SK-N-SH (cell line): ENCODE measurements around the gene ZFYVE27. TPM values are rescaled to one million over a fixed set of nuclear protein-coding genes. Genes with fewer than 3 reads are reported as not detected.

Experiments
- CTCF ChIA-PET: fragments of 300-600, 350-600 bp; formaldehyde crosslinking; extraction: SDS; loops from one replicate; lab custom pipeline; 2021; lab: Yijun Ruan, JAX
- POLR2A ChIA-PET: fragments of 350-600 bp; sonication (Branson Sonifier 250); formaldehyde crosslinking; extraction: SDS; loops from one replicate; lab custom pipeline; 2020; ENCODE audit warnings: antibody characterized with exemption, inconsistent platforms; lab: Yijun Ruan, JAX
- DNase-seq: peaks from one replicate; pipeline ENCODE4 v3.0.0; 2012
- H2AFZ ChIP-seq: fragments of 200-600 bp; sonication (generic); 2 replicates; pipeline ENCODE4 v1.8.1; 2016; ENCODE audit warnings: antibody characterized with exemption, mild to moderate bottlenecking, low read depth
- H3F3A ChIP-seq: fragments of 200-600 bp; sonication (generic); replicated peaks from 2 replicates; pipeline ENCODE3; 2016; ENCODE audit warnings: antibody characterized with exemption, mild to moderate bottlenecking; ENCODE audit not compliant: insufficient read depth
- H3K27ac ChIP-seq, 2 experiments: fragments of 200-500 bp in 1 of 2; fragments of 200-600 bp in 1 of 2; sonication (Bioruptor generic) in 1 of 2; sonication (generic), shearing (Covaris generic) in 1 of 2; 2 replicates each; pipeline versions ENCODE4 v1.5.1 to v1.6.1; 2014 to 2016; ENCODE audit warnings: low read depth in 2 of 2, inconsistent platforms in 1 of 2, low read length in 1 of 2, mild to moderate bottlenecking in 1 of 2, mixed read lengths in 1 of 2
- H3K27me3 ChIP-seq: fragments of 200-600 bp; sonication (generic), shearing (Covaris generic); 2 replicates; pipeline ENCODE4 v1.6.1; 2016; ENCODE audit warnings: mixed run types; ENCODE audit not compliant: insufficient read depth
- H3K36me3 ChIP-seq, 2 experiments: fragments of 200-500 bp in 1 of 2; fragments of 200-600 bp in 1 of 2; sonication (Bioruptor generic) in 1 of 2; sonication (generic) in 1 of 2; replicated peaks in 1 of 2; 2 replicates each; pipeline versions ENCODE3 to v1.5.1; 2014 to 2016; ENCODE audit warnings: low read length in 1 of 2, mild to moderate bottlenecking in 1 of 2; ENCODE audit not compliant: insufficient read depth in 2 of 2, control insufficient read depth in 1 of 2
- H3K4me1 ChIP-seq, 2 experiments: fragments of 200-500 bp in 1 of 2; fragments of 200-600 bp in 1 of 2; sonication (Bioruptor generic) in 1 of 2; sonication (generic), shearing (Covaris generic) in 1 of 2; 2 replicates each; pipeline versions ENCODE4 v1.5.1 to v1.6.1; 2014 to 2016; ENCODE audit warnings: low read depth in 1 of 2, low read length in 1 of 2, mixed run types in 1 of 2; ENCODE audit not compliant: insufficient read depth in 2 of 2, control insufficient read depth in 1 of 2
- H3K4me2 ChIP-seq: fragments of 200-600 bp; sonication (generic), shearing (Covaris generic); 2 replicates; pipeline ENCODE4 v1.6.1; 2017; ENCODE audit warnings: mixed run types
- H3K4me3 ChIP-seq, 2 experiments: fragments of 200-500 bp in 1 of 2; fragments of 200-600 bp in 1 of 2; sonication (Bioruptor generic) in 1 of 2; sonication (generic), shearing (Covaris generic) in 1 of 2; 2 replicates each; pipeline versions ENCODE4 v1.5.1 to v1.8.1; 2014 to 2016; ENCODE audit warnings: low read depth in 2 of 2, inconsistent platforms in 1 of 2, low read length in 1 of 2, mild to moderate bottlenecking in 1 of 2, mixed read lengths in 1 of 2, moderate library complexity in 1 of 2
- H3K79me2 ChIP-seq: fragments of 200-600 bp; sonication (generic); 2 replicates; pipeline ENCODE4 v1.8.1; 2017; ENCODE audit warnings: mild to moderate bottlenecking; ENCODE audit not compliant: insufficient read depth
- H3K9ac ChIP-seq: fragments of 200-600 bp; sonication (generic); 2 replicates; pipeline ENCODE4 v1.6.1; 2017; ENCODE audit warnings: mixed run types
- H3K9me2 ChIP-seq: fragments of 200-600 bp; sonication (generic); 2 replicates; pipeline ENCODE4 v1.6.1; 2017; ENCODE audit warnings: mixed run types
- H3K9me3 ChIP-seq: fragments of 200-600 bp; sonication (generic); 2 replicates; pipeline ENCODE4 v1.6.1; 2017; ENCODE audit warnings: mixed run types, mild to moderate bottlenecking, moderate library complexity
- H4K20me1 ChIP-seq: fragments of 200-600 bp; sonication (generic); 2 replicates; pipeline ENCODE4 v1.6.1; 2017; ENCODE audit warnings: mild to moderate bottlenecking, mixed run types; ENCODE audit not compliant: insufficient read depth
- CHD2 ChIP-seq: fragments of 150-350 bp; IDR thresholded peaks from 2 replicates; pipeline ENCODE4 v1.6.1; 2018; ENCODE audit warnings: low read length; ENCODE audit not compliant: partially characterized antibody
- ELF1 ChIP-seq: IDR thresholded peaks from 2 replicates; pipeline ENCODE4 v1.4.0; 2012
- EZH2phosphoT487 ChIP-seq: fragments of 200-600 bp; sonication (generic); IDR thresholded peaks from 2 replicates; pipeline ENCODE4 v1.6.1; 2017; ENCODE audit warnings: low read depth, mixed run types, mild to moderate bottlenecking, antibody characterized with exemption, moderate library complexity, borderline replicate concordance
- FOSL2 ChIP-seq: IDR thresholded peaks from 2 replicates; pipeline ENCODE4 v1.4.0; 2012; ENCODE audit warnings: low read depth, mild to moderate bottlenecking, moderate library complexity, borderline replicate concordance
- FOXM1 ChIP-seq: IDR thresholded peaks from 2 replicates; pipeline ENCODE4 v1.4.0; 2012; ENCODE audit warnings: low read depth, mild to moderate bottlenecking
- GABPA ChIP-seq: IDR thresholded peaks from 2 replicates; pipeline ENCODE4 v1.4.0; 2012; ENCODE audit warnings: low read depth, mild to moderate bottlenecking
- MXI1 ChIP-seq: IDR thresholded peaks from 2 replicates; pipeline ENCODE4 v1.6.1; 2012; ENCODE audit warnings: mild to moderate bottlenecking, low read depth, low read length, improper control_type of control experiment
- POLR2AphosphoS5 ChIP-seq: IDR thresholded peaks from 2 replicates; pipeline ENCODE4 v1.6.1; 2012; ENCODE audit warnings: low read depth, low read length
- REST ChIP-seq: IDR thresholded peaks from 2 replicates; pipeline ENCODE4 v1.6.1; 2012; ENCODE audit warnings: mild to moderate bottlenecking, low read depth, low read length, moderate library complexity
- RXRA ChIP-seq: IDR thresholded peaks from 2 replicates; pipeline ENCODE4 v1.4.0; 2012; ENCODE audit warnings: low read depth, mild to moderate bottlenecking, borderline replicate concordance
- USF1 ChIP-seq: IDR thresholded peaks from 2 replicates; pipeline ENCODE4 v1.4.0; 2012; ENCODE audit warnings: low read depth, borderline replicate concordance
- YY1 ChIP-seq: IDR thresholded peaks from 2 replicates; pipeline ENCODE4 v1.4.0; 2012; ENCODE audit warnings: low read depth, mild to moderate bottlenecking
- WGBS: methylation state at CpG from one replicate; pipeline ENCODE4 v1.1.6; 2017; ENCODE audit warnings: low lambda C conversion rate; 5-methylcytosine and 5-hydroxymethylcytosine counted together
- polyA plus RNA-seq, 3 experiments: library from polyadenylated mRNA; depleted of rRNA; stranded (reverse); fragments of >200 nt; gene quantifications; 2 replicates each; pipeline ENCODE4 v1.2.3, GENCODE V29; 2012

ZFYVE27 gene
- polyA plus RNA-seq, 1 of the 3 experiments (the other 2 are of a cell fraction): 30.5 TPM

DNA sequence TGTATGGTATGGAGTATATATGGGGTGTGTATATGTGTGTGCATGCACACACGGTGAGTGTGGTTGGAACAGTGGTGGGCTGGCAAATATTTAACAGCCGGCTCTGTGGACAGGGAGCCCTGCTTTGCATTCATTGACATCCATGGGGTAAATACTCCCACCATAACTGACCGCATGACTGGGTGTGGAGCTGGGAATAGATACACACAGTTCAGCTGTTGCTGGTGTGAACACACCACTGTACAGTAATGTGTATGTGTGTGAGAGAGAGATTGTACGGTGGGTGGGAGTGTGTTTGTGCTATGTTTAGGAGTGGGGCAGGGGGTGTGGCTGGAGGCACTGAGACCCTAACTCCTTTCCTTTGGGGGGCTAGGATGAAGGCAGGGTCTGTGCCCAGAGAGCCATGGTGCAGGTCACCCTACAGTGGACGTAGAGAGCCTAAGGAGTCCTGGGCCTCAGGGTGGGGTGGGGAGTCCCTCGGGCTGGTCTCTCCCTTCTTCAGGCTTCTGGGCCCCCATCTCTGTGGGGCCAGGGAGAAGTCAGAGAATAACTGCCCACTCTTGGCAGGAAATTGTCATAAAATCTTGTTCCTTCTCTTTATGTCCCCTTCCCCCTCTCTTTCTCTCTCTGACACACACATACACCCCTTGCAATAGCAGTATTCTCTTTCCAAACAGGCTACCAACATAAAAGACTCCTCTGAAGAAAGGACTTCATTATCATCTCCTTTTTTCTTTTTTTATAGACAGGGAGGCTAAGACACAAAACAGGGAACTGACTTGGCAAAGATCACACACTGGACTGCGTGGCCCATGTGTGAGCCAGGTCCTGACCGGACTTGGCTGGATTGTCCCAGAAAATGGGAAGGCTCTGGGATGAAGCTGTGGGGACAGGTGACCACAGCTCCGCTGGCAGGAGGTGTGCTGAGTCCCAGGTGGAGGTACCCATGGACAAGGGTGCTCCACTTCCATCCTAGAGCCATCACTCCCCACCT lies 31.7 kb downstream of the ZFYVE27 start:
- TF ChIP-seq MXI1: no peak
- no peak for TF ChIP-seq RXRA
- no peak for TF ChIP-seq FOXM1
- no peak for TF ChIP-seq YY1
- no peak for TF ChIP-seq POLR2AphosphoS5
- no peak for TF ChIP-seq CHD2
- TF ChIP-seq REST: no peak
- TF ChIP-seq EZH2phosphoT487: no peak
- no peak for TF ChIP-seq ELF1
- no peak for TF ChIP-seq GABPA
- no peak for TF ChIP-seq USF1
- no peak for TF ChIP-seq FOSL2
- TF ChIP-seq, all 33 proteins: peak for 0
- no peak overlapping the region for H3K9ac ChIP-seq
- ChIA-PET CTCF (interaction anchor here (0.7 to 13.8 kb wide), 4 partner anchors 10 to 277 kb away, joined by 3 to 162 read pairs (median 4); no protein-coding TSS in a partner anchor), POLR2A (no interaction called here)
- 78% methylated on average over 9 of the region's 9 CpGs for WGBS
- no peaks in the 10 kb centered on the region for H3K79me2 ChIP-seq
- H3K9me3 ChIP-seq: no peaks in the 10 kb centered on the region
- H3K36me3 ChIP-seq: no peaks in the 10 kb centered on the region
- no peak overlapping the region for H3K27ac ChIP-seq
- no peaks in the 10 kb centered on the region for H3K9me2 ChIP-seq
- H3F3A ChIP-seq: no peaks in the 10 kb centered on the region
- no peak overlapping the region for H2AFZ ChIP-seq
- no peak overlapping the region for H3K4me3 ChIP-seq
- peaks cover 0 to 4% of the 10 kb centered on the region in 2 experiments; a peak in 1 of 4 replicates for H3K4me1 ChIP-seq
- H4K20me1 ChIP-seq: no peaks in the 10 kb centered on the region
- H3K27me3 ChIP-seq: peaks cover 21% of the 10 kb centered on the region; the same call in 1 of the 2 replicates
- DNase-seq: no peak
- no peak overlapping the region for H3K4me2 ChIP-seq
